ENCODE measurements around the gene CTNNBL1. TPM values are rescaled to one million over a fixed set of nuclear protein-coding genes. Genes with fewer than 3 reads are reported as not detected.

CTNNBL1 gene
- total and polyA plus RNA-seq, 8 donors, result 36.0 to 63.6 (median 50.1) TPM

- Histone ChIP-seq H3K36me3 (no peaks in the 10 kb centered on the region), H3K27ac (no peak overlapping the region), H3K4me1 (no peaks in the 10 kb centered on the region), H3K9me3 (no peaks in the 10 kb centered on the region), H3K27me3 (peaks cover 0 to 7% of the 10 kb centered on the region in 2 donors), H3K4me3 (no peak overlapping the region)
- ATAC-seq (no peak), DNase-seq (no peak)
- no peak for TF ChIP-seq CTCF (IDR thresholded peaks at IDR 0.05)
- intact Hi-C loops (cut with DNase I), result no loop called here
Observed at GRCh38 chr20:37881601-37882343, 187.9 kb downstream of the CTNNBL1 start.

DNA sequence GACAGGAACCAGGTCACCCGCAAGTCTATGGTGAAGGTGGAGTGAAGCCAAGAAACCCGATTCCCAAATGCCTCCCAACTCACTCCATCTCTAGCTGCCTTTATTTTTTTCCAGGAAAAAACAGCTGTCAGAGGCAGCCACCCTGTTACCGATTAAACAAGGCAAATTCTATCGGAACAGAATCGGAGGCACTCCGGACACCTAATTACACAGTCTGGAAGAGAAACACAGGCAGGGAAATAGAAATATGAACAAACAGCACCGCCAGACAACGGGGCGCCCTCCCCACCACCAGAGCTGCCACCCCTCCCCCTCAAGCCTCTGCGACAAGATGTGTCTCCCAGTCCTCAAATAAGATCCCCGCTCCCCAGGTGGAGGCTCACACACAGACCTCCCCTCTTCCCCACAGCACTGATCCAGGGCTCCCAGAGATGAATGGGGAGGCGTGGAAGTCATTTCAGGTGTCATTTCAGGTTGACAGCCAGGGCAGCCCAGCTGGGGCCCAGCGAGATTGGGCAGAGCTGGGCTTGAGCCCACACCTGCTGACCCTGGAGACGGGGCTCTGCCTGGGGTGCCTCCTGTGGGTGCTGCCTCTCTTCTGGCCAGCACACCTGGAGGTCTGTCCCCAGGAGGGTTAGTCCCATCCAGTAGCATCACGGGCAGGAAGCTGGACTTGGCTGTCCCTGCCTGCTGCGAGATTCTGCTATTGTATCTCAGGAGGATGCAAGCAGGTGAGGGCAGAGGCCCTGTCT is 189.3 kb downstream of the CTNNBL1 start:
- H3K27me3 ChIP-seq, result peaks cover 0 to 7% of the 10 kb centered on the region in 2 donors
- intact Hi-C loops (cut with DNase I), result no loop called here
- no peak overlapping the region for H3K27ac ChIP-seq
- no peaks in the 10 kb centered on the region for H3K9me3 ChIP-seq
- DNase-seq (no peak), ATAC-seq (no peak)
- H3K36me3 ChIP-seq, result no peaks in the 10 kb centered on the region
- no peaks in the 10 kb centered on the region for H3K4me1 ChIP-seq
- H3K4me3 ChIP-seq, result no peak overlapping the region
- no peak for TF ChIP-seq CTCF (IDR thresholded peaks at IDR 0.05)

GRCh38 chr20:37885042-37885441 is 191.2 kb downstream of the CTNNBL1 start:
- no peaks in the 10 kb centered on the region for H3K9me3 ChIP-seq
- intact Hi-C loops (cut with DNase I), result no loop called here
- no peaks in the 10 kb centered on the region for H3K36me3 ChIP-seq
- DNase-seq (no peak), ATAC-seq (no peak)
- H3K4me1 ChIP-seq, result no peaks in the 10 kb centered on the region
- H3K27ac ChIP-seq, result no peak overlapping the region
- peaks cover 0 to 7% of the 10 kb centered on the region in 2 donors for H3K27me3 ChIP-seq
- no peak overlapping the region for H3K4me3 ChIP-seq
- no peak for TF ChIP-seq CTCF (IDR thresholded peaks at IDR 0.05)

DNA sequence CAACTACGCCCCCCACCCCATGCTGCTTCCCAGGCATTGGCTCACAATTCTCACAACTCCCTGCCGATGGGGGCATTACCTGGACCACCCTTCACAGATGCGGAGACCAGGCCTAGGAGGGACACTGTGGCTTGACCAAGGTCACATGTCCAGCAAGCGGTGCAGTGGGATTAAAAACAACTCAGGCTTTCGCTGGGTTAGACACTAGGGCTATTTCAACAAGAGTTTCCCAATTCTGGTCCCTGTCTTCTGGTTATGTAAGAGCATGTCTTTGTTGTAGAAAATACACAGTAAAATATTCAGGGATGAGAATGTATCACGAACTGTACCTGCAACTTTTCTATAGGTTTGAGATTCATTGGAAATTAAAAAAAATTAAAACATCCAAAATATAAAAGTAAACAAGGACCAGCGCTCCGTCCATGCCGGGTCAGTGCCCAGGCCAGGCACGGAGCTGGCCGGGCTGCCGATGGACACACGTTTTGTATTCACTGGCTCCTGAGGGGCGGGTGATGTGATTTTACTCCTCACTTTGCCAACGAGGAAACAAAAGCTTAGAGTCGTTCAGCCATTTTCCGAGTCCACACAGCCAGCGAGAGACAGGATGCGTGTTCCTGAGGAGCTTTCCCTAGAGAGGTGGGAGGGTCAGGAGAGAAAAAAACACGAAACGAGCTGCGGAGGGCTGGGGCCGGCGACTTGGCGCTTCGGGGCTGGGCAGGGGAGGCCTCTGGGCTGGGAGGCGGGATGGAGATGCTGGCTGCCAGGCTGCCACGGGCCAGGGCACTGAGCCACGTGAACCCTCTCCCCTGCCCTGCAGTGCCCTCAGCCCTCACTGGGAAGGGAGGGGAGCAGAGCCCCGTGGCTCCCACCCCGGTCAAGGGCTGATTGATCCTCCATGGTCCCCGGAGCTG is 192.0 kb downstream of the CTNNBL1 start:
- ATAC-seq (no peak), DNase-seq (no peak)
- Histone ChIP-seq H3K27me3 (peaks cover 0 to 7% of the 10 kb centered on the region in 2 donors), H3K9me3 (no peaks in the 10 kb centered on the region), H3K4me3 (no peak overlapping the region), H3K36me3 (no peaks in the 10 kb centered on the region), H3K4me1 (no peaks in the 10 kb centered on the region), H3K27ac (no peak overlapping the region)
- intact Hi-C loops (cut with DNase I), result no loop called here
- no peak for TF ChIP-seq CTCF (IDR thresholded peaks at IDR 0.05)

All from left lung (tissue), 10 donors.